Caco-2 (cell line): ENCODE measurements around the gene HNRNPA2B1. TPM values are rescaled to one million over a fixed set of nuclear protein-coding genes. Genes with fewer than 3 reads are reported as not detected.
"Not testable (repeated sequence)": the region's sequence is repeated elsewhere in the genome, so short reads cannot be mapped to it uniquely, and the experiment has no call there.

Experiments
- BruUV-seq: library from RNA; stranded (reverse); fragments of 400-500 nt; replicated peaks from 2 replicates; lab custom pipeline; 2021; lab: Mats Ljungman, UMichigan
- CTCF ChIA-PET: fragments of 300-600 bp; sonication (Branson Sonifier 250); formaldehyde crosslinking; loops from one replicate; lab custom pipeline; 2022; ENCODE audit warnings: antibody characterized with exemption; lab: Charles Lee
- POLR2A ChIA-PET: fragments of 300-600 bp; sonication (Branson Sonifier 250); formaldehyde crosslinking; loops from one replicate; lab custom pipeline; 2022; ENCODE audit warnings: antibody characterized with exemption; lab: Charles Lee
- DNase-seq, 2 experiments: peaks; one replicate each; pipeline versions ENCODE4 v3.0.0 to v3.0.0-alpha.2; 2020 to 2022
- H3K27me3 ChIP-seq: replicated peaks from 2 replicates; pipeline ENCODE4 v1.6.0; 2011; ENCODE audit warnings: low read length; ENCODE audit not compliant: control insufficient read depth, insufficient read depth
- H3K36me3 ChIP-seq: 2 replicates; pipeline ENCODE4 v1.5.1; 2011; ENCODE audit warnings: low read length; ENCODE audit not compliant: control insufficient read depth, insufficient read depth
- H3K4me1 ChIP-seq: fragments of 250-450 bp; sonication (Bioruptor Pico); 2 replicates; pipeline ENCODE4 v1.5.1; 2020; ENCODE audit warnings: mild to moderate bottlenecking
- H3K4me3 ChIP-seq: 2 replicates; pipeline ENCODE4 v1.5.1; 2011; ENCODE audit warnings: low read depth, mild to moderate bottlenecking, control low read depth, low read length
- H3K9me3 ChIP-seq: fragments of 250-450 bp; sonication (Bioruptor Pico); 2 replicates; pipeline ENCODE4 v1.5.1; 2020; ENCODE audit warnings: mild to moderate bottlenecking, moderate library complexity
- H3K27ac Mint-ChIP-seq: one replicate; pipeline ENCODE4 v1.8.0; 2022; ENCODE audit warnings: mixed read lengths; ENCODE audit not compliant: unreplicated experiment
- H3K27me3 Mint-ChIP-seq: one replicate; pipeline ENCODE4 v1.8.0; 2022; ENCODE audit warnings: mixed read lengths; ENCODE audit not compliant: insufficient read depth, unreplicated experiment
- H3K36me3 Mint-ChIP-seq: one replicate; pipeline ENCODE4 v1.8.0; 2022; ENCODE audit warnings: mild to moderate bottlenecking, mixed read lengths; ENCODE audit not compliant: insufficient read depth, unreplicated experiment
- H3K4me1 Mint-ChIP-seq: one replicate; pipeline ENCODE4 v1.8.0; 2022; ENCODE audit warnings: low read depth, mixed read lengths; ENCODE audit not compliant: unreplicated experiment
- H3K4me3 Mint-ChIP-seq: one replicate; pipeline ENCODE4 v1.8.0; 2022; ENCODE audit warnings: mild to moderate bottlenecking, moderate library complexity, mixed read lengths; ENCODE audit not compliant: unreplicated experiment
- H3K9me3 Mint-ChIP-seq: one replicate; pipeline ENCODE4 v1.8.0; 2022; ENCODE audit warnings: mixed read lengths; ENCODE audit not compliant: unreplicated experiment
- intact Hi-C: fragments of 100-400 bp; cut with micrococcal nuclease; formaldehyde crosslinking; loops from one replicate; pipeline ENCODE4 v1.10.0; 2022; ENCODE audit not compliant: unreplicated experiment
- total RNA-seq: library from RNA; stranded (reverse); gene quantifications from 2 replicates; pipeline ENCODE4 v1.2.3, GENCODE V29; 2022
- TF ChIP-seq, protein P1 (sequence below), 2 experiments: fragments of 200-600 bp in 1 of 2; IDR thresholded peaks; 1 replicate in 1 of 2; 2 replicates in 1 of 2; pipeline versions ENCODE4 v1.5.1 to v1.8.0; 2011 to 2022; ENCODE audit warnings: antibody characterized with exemption in 1 of 2, control low read depth in 1 of 2, inconsistent platforms in 1 of 2, low read depth in 1 of 2, low read length in 1 of 2, mild to moderate bottlenecking in 1 of 2, moderate library complexity in 1 of 2; ENCODE audit not compliant: insufficient read depth in 1 of 2, severe bottlenecking in 1 of 2, unreplicated experiment in 1 of 2

HNRNPA2B1 gene
- total RNA-seq, 1 experiment from 2014 or later: 799 TPM

DNA sequence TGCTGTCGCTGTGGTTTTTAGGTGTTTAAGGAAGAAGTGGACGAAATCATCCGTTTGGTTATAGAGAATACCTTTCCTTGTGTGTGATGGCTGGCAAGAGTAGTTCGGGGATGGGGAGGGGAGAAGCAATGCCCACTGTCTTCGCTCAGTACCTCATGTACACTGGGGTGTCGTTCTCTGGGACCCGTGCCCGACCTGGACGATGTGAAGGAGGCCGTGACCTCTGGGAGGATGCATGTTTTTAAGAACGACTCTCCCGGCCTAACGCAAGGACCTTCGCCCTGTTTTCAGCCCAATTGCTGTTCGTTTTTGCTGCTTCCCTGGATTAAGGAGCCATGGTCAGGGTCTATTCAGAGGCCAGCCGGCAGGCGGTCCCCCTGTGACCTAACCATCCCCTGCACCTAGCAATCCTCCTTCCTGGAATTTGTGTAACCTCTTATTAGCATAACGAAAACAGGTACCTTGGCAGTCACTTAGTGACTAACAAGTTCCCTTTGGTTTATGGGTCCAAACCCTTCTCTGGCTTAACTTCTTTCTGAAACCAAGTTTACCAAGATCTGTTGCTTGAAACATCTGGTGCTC lies 47.2 kb downstream of the HNRNPA2B1 start:
- Histone ChIP-seq H3K9me3 (no peaks in the 10 kb centered on the region), H3K27me3 (no peaks in the 10 kb centered on the region), H3K36me3 (no peaks in the 10 kb centered on the region; the same call in 1 of the 2 replicates), H3K4me1 (peaks cover 54% of the 10 kb centered on the region), H3K4me3 (peak overlapping the region; percentile 77)
- Mint-ChIP-seq H3K9me3 (no peaks in the 10 kb centered on the region), H3K4me1 (peaks cover 35% of the 10 kb centered on the region), H3K36me3 (peaks cover 14% of the 10 kb centered on the region), H3K4me3 (peak overlapping the region; percentile 91), H3K27ac (peak overlapping the region; percentile 66), H3K27me3 (no peaks in the 10 kb centered on the region)
- ChIA-PET POLR2A (no interaction called here), CTCF (no interaction called here)
- TF ChIP-seq, protein P1, sequence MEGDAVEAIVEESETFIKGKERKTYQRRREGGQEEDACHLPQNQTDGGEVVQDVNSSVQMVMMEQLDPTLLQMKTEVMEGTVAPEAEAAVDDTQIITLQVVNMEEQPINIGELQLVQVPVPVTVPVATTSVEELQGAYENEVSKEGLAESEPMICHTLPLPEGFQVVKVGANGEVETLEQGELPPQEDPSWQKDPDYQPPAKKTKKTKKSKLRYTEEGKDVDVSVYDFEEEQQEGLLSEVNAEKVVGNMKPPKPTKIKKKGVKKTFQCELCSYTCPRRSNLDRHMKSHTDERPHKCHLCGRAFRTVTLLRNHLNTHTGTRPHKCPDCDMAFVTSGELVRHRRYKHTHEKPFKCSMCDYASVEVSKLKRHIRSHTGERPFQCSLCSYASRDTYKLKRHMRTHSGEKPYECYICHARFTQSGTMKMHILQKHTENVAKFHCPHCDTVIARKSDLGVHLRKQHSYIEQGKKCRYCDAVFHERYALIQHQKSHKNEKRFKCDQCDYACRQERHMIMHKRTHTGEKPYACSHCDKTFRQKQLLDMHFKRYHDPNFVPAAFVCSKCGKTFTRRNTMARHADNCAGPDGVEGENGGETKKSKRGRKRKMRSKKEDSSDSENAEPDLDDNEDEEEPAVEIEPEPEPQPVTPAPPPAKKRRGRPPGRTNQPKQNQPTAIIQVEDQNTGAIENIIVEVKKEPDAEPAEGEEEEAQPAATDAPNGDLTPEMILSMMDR (IDR thresholded peaks at IDR 0.05; ENCODE audit: insufficient read depth in 1 of 2, low read depth in 1 of 2, low read length in 1 of 2, severe bottlenecking in 1 of 2, unreplicated experiment in 1 of 2): peak in 1 of 2 experiments; percentile 16
- peak in 1 of 2 experiments; percentile 32 for DNase-seq
- TSS peak; percentile 64 for BruUV-seq
- intact Hi-C loops: loop anchor here (1.0 to 10.0 kb wide), 3 partner anchors 26 to 149 kb away; no protein-coding TSS in a partner anchor

DNA sequence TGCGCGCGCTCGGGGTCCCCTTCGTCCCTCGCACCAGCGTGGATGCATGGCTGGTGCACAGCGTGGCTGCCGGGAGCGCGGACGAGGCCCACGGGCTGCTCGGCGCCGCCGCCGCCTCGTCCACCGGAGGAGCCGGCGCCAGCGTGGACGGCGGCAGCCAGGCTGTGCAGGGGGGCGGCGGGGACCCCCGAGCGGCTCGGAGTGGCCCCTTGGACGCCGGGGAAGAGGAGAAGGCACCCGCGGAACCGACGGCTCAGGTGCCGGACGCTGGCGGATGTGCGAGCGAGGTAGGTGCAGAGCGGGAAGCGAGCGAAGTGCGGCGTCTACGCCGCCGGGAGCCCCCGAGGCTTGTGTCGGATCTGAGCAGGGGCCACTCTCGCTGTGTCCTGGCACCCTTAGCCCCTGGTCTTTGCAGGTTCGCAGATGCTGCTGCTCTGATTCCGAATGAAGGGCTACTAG lies 47.7 kb downstream of the HNRNPA2B1 start:
- not testable (repeated sequence) for BruUV-seq, H3K36me3 ChIP-seq, H3K9me3 Mint-ChIP-seq, H3K9me3 ChIP-seq, H3K27me3 Mint-ChIP-seq, H3K27me3 ChIP-seq
- ChIA-PET POLR2A (interaction anchor here (0.6 to 1.5 kb wide), 3 partner anchors 8 to 75 kb away, joined by 3 to 6 read pairs (median 4); no protein-coding TSS in a partner anchor), CTCF (interaction anchor here (1.0 to 1.5 kb wide), 3 partner anchors 47 to 260 kb away, joined by 3 to 5 read pairs (median 3); no protein-coding TSS in a partner anchor)
- Histone ChIP-seq H3K4me1 (peaks cover 49% of the 10 kb centered on the region), H3K4me3 (peak overlapping the region; percentile 77)
- intact Hi-C loops: loop anchor here (1.0 to 10.0 kb wide), 3 partner anchors 26 to 148 kb away; no protein-coding TSS in a partner anchor
- H3K4me1 Mint-ChIP-seq: peaks cover 30% of the 10 kb centered on the region
- peak overlapping the region; percentile 91 for H3K4me3 Mint-ChIP-seq
- peak overlapping the region; percentile 66 for H3K27ac Mint-ChIP-seq
- DNase-seq: peak in 1 of 2 experiments; percentile 29
- peaks cover 10% of the 10 kb centered on the region for H3K36me3 Mint-ChIP-seq

DNA sequence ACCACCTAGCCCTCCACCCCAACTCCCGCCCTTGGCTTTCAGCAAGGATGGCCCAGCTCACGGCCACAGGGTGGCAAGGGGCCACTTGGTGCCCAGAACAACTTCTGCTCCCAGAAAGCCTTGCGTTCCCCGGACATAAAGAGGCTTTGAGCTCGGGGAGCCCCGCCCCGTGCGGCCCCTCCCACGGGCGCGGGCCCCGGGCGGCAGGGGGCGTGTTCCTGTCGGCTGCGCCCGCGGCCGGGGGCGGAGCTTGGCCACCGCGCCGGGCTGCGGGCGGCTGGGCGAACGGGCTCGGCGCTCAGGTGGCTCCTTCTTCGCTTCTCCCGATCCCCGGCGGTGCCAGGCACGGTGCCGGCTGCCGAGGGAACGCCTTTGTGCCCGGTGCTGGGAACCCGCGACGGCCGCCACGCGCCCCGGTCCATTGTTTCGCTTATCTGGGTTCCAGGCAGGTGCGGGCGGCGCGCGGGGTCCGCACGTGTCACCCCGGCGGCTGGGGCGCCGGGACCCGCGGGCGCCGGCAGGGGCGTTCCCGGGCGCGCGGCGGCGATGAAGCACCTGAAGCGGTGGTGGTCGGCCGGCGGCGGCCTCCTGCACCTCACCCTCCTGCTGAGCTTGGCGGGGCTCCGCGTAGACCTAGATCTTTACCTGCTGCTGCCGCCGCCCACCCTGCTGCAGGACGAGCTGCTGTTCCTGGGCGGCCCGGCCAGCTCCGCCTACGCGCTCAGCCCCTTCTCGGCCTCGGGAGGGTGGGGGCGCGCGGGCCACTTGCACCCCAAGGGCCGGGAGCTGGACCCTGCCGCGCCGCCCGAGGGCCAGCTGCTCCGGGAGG lies 48.4 kb downstream of the HNRNPA2B1 start, which contains the start of gene NFE2L3:
NFE2L3 (plus strand) TSS at position 246 of the 829 bp plus-strand sequence; CDS start at position 547, 301 bp downstream.
- Histone ChIP-seq H3K4me3 (peak within 1 kb of the TSS; percentile 77), H3K27me3 (no peaks in the 10 kb centered on the region), H3K9me3 (0 out of 2 replicates have a peak, but pooled peaks cover under 1% of the 10 kb centered on the region), H3K4me1 (peaks cover 43% of the 10 kb centered on the region), H3K36me3 (no peaks in the 10 kb centered on the region; the same call in 1 of the 2 replicates)
- Mint-ChIP-seq H3K27me3 (no peaks in the 10 kb centered on the region), H3K27ac (peak within 1 kb of the TSS; percentile 92), H3K36me3 (peaks cover 16% of the 10 kb centered on the region), H3K4me1 (peaks cover 26% of the 10 kb centered on the region), H3K9me3 (no peaks in the 10 kb centered on the region), H3K4me3 (peak within 1 kb of the TSS; percentile 91)
- POLR2A ChIA-PET: interaction anchor here (0.6 to 1.5 kb wide), 6 partner anchors 8 to 75 kb away, joined by 3 to 13 read pairs (median 4); partner anchors contain the start of gene HNRNPA2B1
- TF ChIP-seq, protein P1 (IDR thresholded peaks at IDR 0.05; ENCODE audit: insufficient read depth in 1 of 2, low read depth in 1 of 2, low read length in 1 of 2, severe bottlenecking in 1 of 2, unreplicated experiment in 1 of 2): peak in 1 of 2 experiments; percentile 11
- intact Hi-C loops: loop anchor here (5.0 to 10.0 kb wide), 2 partner anchors 60 to 147 kb away; no protein-coding TSS in a partner anchor
- BruUV-seq: no TSS peak
- DNase-seq: peak; percentile 79 to 89
- CTCF ChIA-PET: interaction anchor here (0.6 to 1.5 kb wide), 14 partner anchors 28 to 929 kb away, joined by 3 to 7 read pairs (median 4); partner anchors contain the start of gene CBX3
